ENCODE data around the gene TIAL1. TPM values are rescaled to one million over a fixed set of nuclear protein-coding genes. Genes with fewer than 3 reads are reported as not detected.
A peak's percentile ranks its signal among the peaks of the same experiment; 100 is the strongest.

TIAL1 gene
- total RNA-seq, 2 experiments from 2014 or later = 200 to 204 TPM

GRCh38 chr10:119642556-119643111 lies 45.9 kb upstream of the TIAL1 start:
- Mint-ChIP-seq H3K27me3 (no peaks in the 10 kb centered on the region), H3K9me3 (peaks cover 2% of the 10 kb centered on the region), H3K27ac (no peak overlapping the region), H3K36me3 (ENCODE audit: low read depth) (no peaks in the 10 kb centered on the region), H3K4me1 (ENCODE audit: low read depth) (peaks cover 16% of the 10 kb centered on the region), H3K4me3 (no peak overlapping the region)
- DNase-seq = no peak
- intact Hi-C loops (cut with micrococcal nuclease) = no loop called here
- ChIA-PET POLR2A (no interaction called here), CTCF (interaction anchor here (0.9 to 2.2 kb wide), 5 partner anchors 8 to 252 kb away, joined by 3 to 6 read pairs (median 4); partner anchors contain the start of gene BAG3)
- ATAC-seq = peak; percentile 79
- no peak for TF ChIP-seq CTCF (IDR thresholded peaks at IDR 0.05)

- TF ChIP-seq CTCF (IDR thresholded peaks at IDR 0.05) = no peak
- DNase-seq = no peak
- H3K27ac Mint-ChIP-seq = no peak overlapping the region
- no peak for ATAC-seq
- H3K9me3 Mint-ChIP-seq = peaks cover 1% of the 10 kb centered on the region
- intact Hi-C loops (cut with micrococcal nuclease) = no loop called here
- CTCF ChIA-PET = no interaction called here
- peaks cover 16% of the 10 kb centered on the region for H3K4me1 Mint-ChIP-seq (ENCODE audit: low read depth)
- H3K4me3 Mint-ChIP-seq = no peak overlapping the region
- H3K27me3 Mint-ChIP-seq = no peaks in the 10 kb centered on the region
- POLR2A ChIA-PET = no interaction called here
- H3K36me3 Mint-ChIP-seq (ENCODE audit: low read depth) = no peaks in the 10 kb centered on the region
Measured at GRCh38 chr10:119640875-119641526, 44.2 kb upstream of the TIAL1 start.

GRCh38 chr10:119640384-119640783 lies 43.6 kb upstream of the TIAL1 start:
- intact Hi-C loops (cut with micrococcal nuclease) = no loop called here
- ATAC-seq (no peak), DNase-seq (no peak)
- no peak for TF ChIP-seq CTCF (IDR thresholded peaks at IDR 0.05)
- Mint-ChIP-seq H3K4me3 (no peak overlapping the region), H3K27me3 (no peaks in the 10 kb centered on the region), H3K9me3 (no peaks in the 10 kb centered on the region), H3K36me3 (ENCODE audit: low read depth) (no peaks in the 10 kb centered on the region), H3K27ac (no peak overlapping the region), H3K4me1 (ENCODE audit: low read depth) (peaks cover 16% of the 10 kb centered on the region)
- POLR2A ChIA-PET = no interaction called here
- CTCF ChIA-PET = no interaction called here

GRCh38 chr10:119638982-119639381 lies 42.2 kb upstream of the TIAL1 start:
- ChIA-PET POLR2A (no interaction called here), CTCF (no interaction called here)
- Mint-ChIP-seq H3K4me1 (ENCODE audit: low read depth) (peaks cover 16% of the 10 kb centered on the region), H3K27me3 (no peaks in the 10 kb centered on the region), H3K4me3 (no peak overlapping the region), H3K36me3 (ENCODE audit: low read depth) (no peaks in the 10 kb centered on the region), H3K27ac (no peak overlapping the region), H3K9me3 (no peaks in the 10 kb centered on the region)
- TF ChIP-seq CTCF (IDR thresholded peaks at IDR 0.05) = no peak
- ATAC-seq = no peak
- no peak for DNase-seq
- intact Hi-C loops (cut with micrococcal nuclease) = no loop called here

DNA sequence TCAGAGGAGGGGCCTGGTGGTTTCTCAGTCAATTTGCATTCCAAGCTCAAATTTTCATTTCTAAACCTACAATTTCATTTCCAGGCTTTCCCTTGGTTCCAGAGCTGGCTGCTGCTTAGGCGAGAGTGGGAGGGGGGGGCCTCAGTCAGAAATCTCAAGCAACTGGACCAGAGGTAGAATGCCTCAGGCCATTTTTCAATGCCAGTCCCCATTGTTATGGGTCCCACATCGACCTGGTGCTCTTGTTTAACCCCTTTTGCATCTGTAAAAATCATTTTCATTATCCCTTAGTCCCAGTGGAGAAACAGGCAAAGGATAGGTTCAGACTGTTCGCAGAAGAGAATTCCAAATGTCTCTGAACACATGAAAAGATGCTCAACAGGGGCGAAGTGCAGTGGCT lies 40.9 kb upstream of the TIAL1 start:
- TF ChIP-seq CTCF (IDR thresholded peaks at IDR 0.05) = no peak
- H3K27ac Mint-ChIP-seq = no peak overlapping the region

More for the DNA sequence above, 40.9 kb upstream of the TIAL1 start:
- POLR2A ChIA-PET = no interaction called here
- Mint-ChIP-seq H3K9me3 (no peaks in the 10 kb centered on the region), H3K4me1 (ENCODE audit: low read depth) (peaks cover 7% of the 10 kb centered on the region), H3K4me3 (no peak overlapping the region), H3K36me3 (ENCODE audit: low read depth) (no peaks in the 10 kb centered on the region), H3K27me3 (no peaks in the 10 kb centered on the region)
- CTCF ChIA-PET = no interaction called here
- ATAC-seq (no peak), DNase-seq (no peak)
- intact Hi-C loops (cut with micrococcal nuclease) = no loop called here

Data from activated CD8-positive, alpha-beta T cell treated with anti-CD3 and anti-CD28 coated beads for 36 hours (primary cell).